Keratinocyte (primary cell): Measurements from ENCODE around the gene LRRC4C. TPM values are rescaled to one million over a fixed set of nuclear protein-coding genes. Genes with fewer than 3 reads are reported as not detected.

ENCODE experiments used
- DNase-seq: peaks from one replicate; pipeline ENCODE4 v3.0.0-alpha.2; 2011; ENCODE audit warnings: low read depth, missing footprints, low spot score
- FAIRE-seq: peaks from 2 replicates; lab custom pipeline; 2011; peaks lifted over from hg19 to GRCh38; lab: Jason Lieb, UNC
- H2AFZ ChIP-seq: 2 replicates; pipeline ENCODE4 v1.6.0; 2012; ENCODE audit warnings: low read length, control low read depth, inconsistent platforms; ENCODE audit not compliant: control insufficient read depth
- H3K27ac ChIP-seq: 2 replicates; pipeline ENCODE4 v1.5.1; 2011; ENCODE audit warnings: low read length; ENCODE audit not compliant: control insufficient read depth, insufficient read depth
- H3K27me3 ChIP-seq: 3 replicates; pipeline ENCODE4 v1.6.0; 2011; ENCODE audit warnings: low read length; ENCODE audit not compliant: control insufficient read depth, insufficient read depth; ENCODE audit errors: extremely low read depth
- H3K36me3 ChIP-seq, 2 experiments: 2 replicates in 1 of 2; 3 replicates in 1 of 2; pipeline ENCODE4 v1.5.1; 2011; ENCODE audit warnings: low read length in 2 of 2, mild to moderate bottlenecking in 1 of 2; ENCODE audit not compliant: control insufficient read depth in 2 of 2, insufficient read depth in 2 of 2; ENCODE audit errors: extremely low read depth in 1 of 2
- H3K4me1 ChIP-seq: 3 replicates; pipeline ENCODE4 v1.5.1; 2011; ENCODE audit warnings: low read length; ENCODE audit not compliant: control insufficient read depth, insufficient read depth; ENCODE audit errors: extremely low read depth
- H3K4me2 ChIP-seq: 3 replicates; pipeline ENCODE4 v1.6.0; 2011; ENCODE audit warnings: low read depth, low read length; ENCODE audit not compliant: control insufficient read depth, insufficient read depth; ENCODE audit errors: extremely low read depth
- H3K4me3 ChIP-seq, 3 experiments: fragments of 200-600 bp in 1 of 3; sonication (generic) in 1 of 3; 2 replicates in 2 of 3; 3 replicates in 1 of 3; pipeline ENCODE4 v1.5.1; 2011 to 2016; ENCODE audit warnings: low read length in 3 of 3, mild to moderate bottlenecking in 3 of 3, control low read depth in 2 of 3, inconsistent platforms in 1 of 3, low read depth in 1 of 3, mixed read lengths in 1 of 3, mixed run types in 1 of 3, moderate library complexity in 1 of 3; ENCODE audit not compliant: control insufficient read depth in 2 of 3, insufficient read depth in 2 of 3; ENCODE audit errors: extremely low read depth in 1 of 3
- H3K79me2 ChIP-seq: 2 replicates; pipeline ENCODE4 v1.6.0; 2012; ENCODE audit warnings: low read length; ENCODE audit not compliant: control insufficient read depth, insufficient read depth
- H3K9ac ChIP-seq: 3 replicates; pipeline ENCODE4 v1.6.0; 2011; ENCODE audit warnings: low read length; ENCODE audit not compliant: control insufficient read depth, insufficient read depth; ENCODE audit errors: extremely low read depth
- H3K9me1 ChIP-seq: 3 replicates; pipeline ENCODE4 v1.6.0; 2011; ENCODE audit warnings: low read length; ENCODE audit not compliant: control insufficient read depth, insufficient read depth; ENCODE audit errors: extremely low read depth
- H3K9me3 ChIP-seq: 2 replicates; pipeline ENCODE4 v1.5.1; 2012; ENCODE audit warnings: low read depth, low read length; ENCODE audit not compliant: control insufficient read depth
- H4K20me1 ChIP-seq: 3 replicates; pipeline ENCODE4 v1.6.0; 2011; ENCODE audit warnings: low read length; ENCODE audit not compliant: control insufficient read depth, insufficient read depth; ENCODE audit errors: extremely low read depth
- EZH2 ChIP-seq: IDR thresholded peaks from one replicate; pipeline ENCODE4 v1.6.1; 2012; ENCODE audit warnings: inconsistent platforms, mild to moderate bottlenecking, low read length, moderate library complexity
- dilution Hi-C: fragments of 300-500 bp; cut with MboI; formaldehyde crosslinking; loops from one replicate; pipeline ENCODE4 v1.7.0; 2020; ENCODE audit warnings: low sequenced_read_pairs; ENCODE audit not compliant: extremely low pct_ligation_motif_present
- polyA plus RNA-seq, 5 experiments: library from polyadenylated mRNA; depleted of rRNA in 3 of 5; stranded (reverse) in 3 of 5; stranded (forward) in 1 of 5; unstranded in 1 of 5; fragments of >200 nt; gene quantifications; 1 replicate in 1 of 5; 2 replicates in 3 of 5; 3 replicates in 1 of 5; pipeline versions ENCODE4 v1.2.1 to v1.2.3, GENCODE V29; 2011 to 2012; ENCODE audit warnings: missing spikeins in 2 of 5, low read depth in 1 of 5, low replicate concordance in 1 of 5
- TF ChIP-seq, protein P1 (sequence below), 3 experiments: IDR thresholded peaks in 1 of 3; conservative IDR thresholded peaks in 1 of 3; optimal IDR thresholded peaks in 1 of 3; 2 replicates in 2 of 3; 3 replicates in 1 of 3; pipeline versions ENCODE3 to v1.5.1; 2011; ENCODE audit warnings: low read length in 3 of 3, mild to moderate bottlenecking in 3 of 3, moderate library complexity in 2 of 3, control low read depth in 1 of 3, inconsistent platforms in 1 of 3; ENCODE audit not compliant: insufficient read depth in 2 of 3; ENCODE audit errors: extremely low read depth in 1 of 3

Gene LRRC4C
- polyA plus RNA-seq, 1 donor (not counting 4 experiments of a cell fraction or from before 2014, with no cell fraction given), result not detected

DNA sequence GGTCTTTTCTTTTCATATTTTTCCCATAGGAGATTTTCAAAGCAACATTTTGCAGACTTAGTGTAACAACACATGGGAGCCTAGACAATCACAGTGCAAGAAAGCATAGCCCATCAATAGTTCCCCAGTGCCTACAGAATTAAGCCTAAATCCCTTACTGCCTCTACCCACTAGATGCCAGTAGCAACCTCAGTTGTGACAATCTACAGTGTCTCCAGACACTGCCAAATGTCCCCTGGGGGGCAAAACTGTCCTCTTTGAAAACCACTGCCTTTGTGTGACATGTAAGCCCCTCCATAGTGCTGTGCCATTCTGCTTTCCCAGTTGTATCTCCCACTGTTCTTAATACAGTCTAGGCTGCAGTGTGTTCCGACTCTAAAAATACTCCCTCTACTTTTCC is 1329.0 kb downstream of the LRRC4C start:
- Histone ChIP-seq H3K36me3 (no peaks in the 10 kb centered on the region), H3K27me3 (no peaks in the 10 kb centered on the region), H4K20me1 (no peaks in the 10 kb centered on the region), H3K4me3 (no peak overlapping the region), H3K27ac (no peak overlapping the region), H3K9me1 (no peaks in the 10 kb centered on the region), H3K4me2 (no peak overlapping the region), H3K79me2 (no peaks in the 10 kb centered on the region), H3K4me1 (no peaks in the 10 kb centered on the region), H3K9ac (no peak overlapping the region), H2AFZ (no peak overlapping the region), H3K9me3 (no peaks in the 10 kb centered on the region)
- TF ChIP-seq, protein P1, sequence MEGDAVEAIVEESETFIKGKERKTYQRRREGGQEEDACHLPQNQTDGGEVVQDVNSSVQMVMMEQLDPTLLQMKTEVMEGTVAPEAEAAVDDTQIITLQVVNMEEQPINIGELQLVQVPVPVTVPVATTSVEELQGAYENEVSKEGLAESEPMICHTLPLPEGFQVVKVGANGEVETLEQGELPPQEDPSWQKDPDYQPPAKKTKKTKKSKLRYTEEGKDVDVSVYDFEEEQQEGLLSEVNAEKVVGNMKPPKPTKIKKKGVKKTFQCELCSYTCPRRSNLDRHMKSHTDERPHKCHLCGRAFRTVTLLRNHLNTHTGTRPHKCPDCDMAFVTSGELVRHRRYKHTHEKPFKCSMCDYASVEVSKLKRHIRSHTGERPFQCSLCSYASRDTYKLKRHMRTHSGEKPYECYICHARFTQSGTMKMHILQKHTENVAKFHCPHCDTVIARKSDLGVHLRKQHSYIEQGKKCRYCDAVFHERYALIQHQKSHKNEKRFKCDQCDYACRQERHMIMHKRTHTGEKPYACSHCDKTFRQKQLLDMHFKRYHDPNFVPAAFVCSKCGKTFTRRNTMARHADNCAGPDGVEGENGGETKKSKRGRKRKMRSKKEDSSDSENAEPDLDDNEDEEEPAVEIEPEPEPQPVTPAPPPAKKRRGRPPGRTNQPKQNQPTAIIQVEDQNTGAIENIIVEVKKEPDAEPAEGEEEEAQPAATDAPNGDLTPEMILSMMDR (optimal IDR thresholded peaks at IDR 0.05 in 1 of 3, IDR thresholded peaks at IDR 0.05 in 1 of 3, conservative IDR thresholded peaks at IDR 0.05 in 1 of 3; ENCODE audit: extremely low read depth in 1 of 3, insufficient read depth in 2 of 3, low read length in 3 of 3), result no peak
- TF ChIP-seq EZH2, result no peak
- FAIRE-seq, result no peak
- DNase-seq, result no peak
- dilution Hi-C loops, result no loop called here

DNA sequence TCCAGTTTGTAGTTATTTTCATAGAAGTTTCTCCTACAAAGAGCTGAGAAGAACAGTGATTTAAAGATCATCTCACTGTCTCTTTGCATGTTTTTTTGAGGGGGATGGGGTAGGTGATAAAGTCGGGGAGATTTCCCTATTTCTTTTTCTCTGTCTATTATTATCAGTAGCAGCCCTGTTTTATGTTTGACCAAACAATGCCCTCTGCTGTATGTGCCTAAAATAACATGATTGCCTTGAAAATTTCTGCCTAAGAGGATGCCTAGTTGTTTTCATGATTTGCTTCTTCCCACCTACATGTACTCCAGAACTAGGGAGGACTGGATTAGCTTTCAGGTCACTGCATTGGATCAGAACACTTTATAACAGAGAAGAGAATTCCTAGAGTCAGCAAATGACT is 1330.2 kb downstream of the LRRC4C start:
- no peaks in the 10 kb centered on the region for H3K36me3 ChIP-seq
- no peak overlapping the region for H3K9ac ChIP-seq
- H3K4me2 ChIP-seq, result no peak overlapping the region
- H3K79me2 ChIP-seq, result no peaks in the 10 kb centered on the region
- H3K27me3 ChIP-seq, result no peaks in the 10 kb centered on the region
- H3K4me3 ChIP-seq, result no peak overlapping the region
- FAIRE-seq (no peak), DNase-seq (no peak)
- dilution Hi-C loops, result no loop called here
- no peak overlapping the region for H2AFZ ChIP-seq
- no peaks in the 10 kb centered on the region for H3K9me3 ChIP-seq
- no peak for TF ChIP-seq EZH2
- TF ChIP-seq, protein P1 (optimal IDR thresholded peaks at IDR 0.05 in 1 of 3, IDR thresholded peaks at IDR 0.05 in 1 of 3, conservative IDR thresholded peaks at IDR 0.05 in 1 of 3; ENCODE audit: extremely low read depth in 1 of 3, insufficient read depth in 2 of 3, low read length in 3 of 3), result no peak
- no peaks in the 10 kb centered on the region for H3K9me1 ChIP-seq
- H4K20me1 ChIP-seq, result no peaks in the 10 kb centered on the region
- H3K4me1 ChIP-seq, result no peaks in the 10 kb centered on the region
- H3K27ac ChIP-seq, result no peak overlapping the region
